H1 (cell line): ENCODE measurements around the gene SAA1.

Source experiments
- CTCF ChIP-seq, 3 experiments: IDR thresholded peaks; 1 replicate in 2 of 3; 2 replicates in 1 of 3; pipeline versions ENCODE4 v1.5.1 to v1.6.1; 2011; ENCODE audit warnings: low read length in 3 of 3, mild to moderate bottlenecking in 3 of 3, inconsistent platforms in 2 of 3, low read depth in 1 of 3, moderate library complexity in 1 of 3; ENCODE audit not compliant: insufficient read depth in 1 of 3; ENCODE audit errors: control extremely low read depth in 1 of 3
- SP2 ChIP-seq: IDR thresholded peaks from 2 replicates; pipeline ENCODE4 v1.6.1; 2012; ENCODE audit warnings: mild to moderate bottlenecking, low read length, inconsistent platforms

DNA sequence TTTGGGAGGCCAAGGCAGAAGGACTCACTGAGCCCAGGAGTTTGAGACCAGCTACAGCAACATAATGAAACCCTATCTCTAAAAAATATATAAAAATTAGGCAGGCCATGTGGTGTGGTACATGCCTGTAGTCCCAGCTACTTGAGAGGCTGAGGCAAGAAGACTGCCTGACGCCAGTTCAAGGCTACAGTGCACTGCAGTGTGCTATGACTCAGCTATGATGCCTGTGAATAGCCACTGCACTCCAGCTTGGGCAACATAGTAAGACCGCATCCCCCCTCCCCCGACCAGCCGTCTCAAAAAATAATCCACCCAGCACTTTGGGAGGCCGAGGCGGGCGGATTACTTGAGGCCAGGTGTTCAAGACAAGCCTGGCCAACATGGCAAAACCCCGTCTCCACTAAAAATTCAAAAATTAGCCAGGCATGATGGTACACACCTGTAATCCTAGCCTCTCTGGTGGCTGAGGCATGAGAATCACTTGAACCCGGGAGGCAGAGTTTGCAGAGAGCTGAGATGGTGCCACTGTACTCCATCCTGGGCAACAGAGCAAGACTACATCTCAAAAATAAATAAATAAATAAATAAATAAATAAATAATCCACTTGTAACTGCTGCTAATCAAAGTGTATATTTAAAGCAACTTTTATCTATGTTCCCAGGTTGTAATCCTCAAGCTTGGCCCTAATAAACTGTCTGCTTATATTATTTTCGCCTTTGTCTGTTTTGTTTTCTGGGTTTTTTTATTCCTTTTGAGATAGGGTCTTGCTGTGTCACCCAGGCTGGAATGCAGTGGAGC, 48.1 kb downstream of the SAA1 start:
- TF ChIP-seq SP2 (no peak), CTCF (IDR thresholded peaks at IDR 0.05; ENCODE audit: control extremely low read depth in 1 of 3, insufficient read depth in 1 of 3, low read depth in 1 of 3, low read length in 3 of 3) (no peak)
